DND-41 (cell line): Measurements from ENCODE around the gene MID2.

Source experiments
- ATAC-seq: fragments of 200-7000 bp; cut with Tn5 transposase; 3 replicates; pipeline ENCODE4 v1.9.1; 2021; ENCODE audit warnings: low read depth; ENCODE audit not compliant: insufficient read depth
- DNase-seq: peaks from one replicate; pipeline ENCODE4 v3.0.0-alpha.2; 2020
- H2AFZ ChIP-seq: 2 replicates; pipeline ENCODE4 v1.6.0; 2012; ENCODE audit warnings: low read depth, low read length
- H3K27ac ChIP-seq: 2 replicates; pipeline ENCODE4 v1.5.1; 2012; ENCODE audit warnings: low read length, inconsistent platforms
- H3K27me3 ChIP-seq: fragments of 200-600 bp; sonication (generic); 2 replicates; pipeline ENCODE4 v1.6.0; 2012; ENCODE audit warnings: low read length, mild to moderate bottlenecking, inconsistent platforms; ENCODE audit not compliant: insufficient read depth, poor library complexity
- H3K36me3 ChIP-seq: 2 replicates; pipeline ENCODE4 v1.5.1; 2012; ENCODE audit warnings: low read length, inconsistent platforms; ENCODE audit not compliant: insufficient read depth
- H3K4me1 ChIP-seq: 2 replicates; pipeline ENCODE4 v1.5.1; 2012; ENCODE audit warnings: mild to moderate bottlenecking, low read length; ENCODE audit not compliant: insufficient read depth
- H3K4me2 ChIP-seq: 2 replicates; pipeline ENCODE4 v1.6.0; 2012; ENCODE audit warnings: mild to moderate bottlenecking, moderate library complexity, low read length, inconsistent platforms; ENCODE audit not compliant: insufficient read depth
- H3K4me3 ChIP-seq, 2 experiments: fragments of 200-600 bp in 1 of 2; shearing (Covaris generic) in 1 of 2; 2 replicates each; pipeline ENCODE4 v1.5.1; 2012 to 2016; ENCODE audit warnings: inconsistent platforms in 2 of 2, low read length in 2 of 2, mild to moderate bottlenecking in 2 of 2, low read depth in 1 of 2, moderate library complexity in 1 of 2
- H3K79me2 ChIP-seq: 2 replicates; pipeline ENCODE4 v1.6.0; 2012; ENCODE audit warnings: low read length, inconsistent platforms; ENCODE audit not compliant: insufficient read depth
- H3K9ac ChIP-seq: 2 replicates; pipeline ENCODE4 v1.6.0; 2012; ENCODE audit warnings: low read depth, mild to moderate bottlenecking, inconsistent platforms, low read length, moderate library complexity
- H3K9me3 ChIP-seq: 2 replicates; pipeline ENCODE4 v1.5.1; 2012; ENCODE audit warnings: low read length, moderate library complexity, mild to moderate bottlenecking, inconsistent platforms; ENCODE audit not compliant: insufficient read depth, severe bottlenecking
- H4K20me1 ChIP-seq: 2 replicates; pipeline ENCODE4 v1.6.0; 2012; ENCODE audit warnings: low read length; ENCODE audit not compliant: insufficient read depth
- CTCF ChIP-seq: IDR thresholded peaks from 2 replicates; pipeline ENCODE4 v1.5.1; 2012; ENCODE audit warnings: borderline replicate concordance, low read length, moderate library complexity, mild to moderate bottlenecking; ENCODE audit not compliant: poor library complexity, severe bottlenecking; ENCODE audit errors: extremely low read depth
- EZH2 ChIP-seq: IDR thresholded peaks from 3 replicates; pipeline ENCODE4 v1.6.1; 2012; ENCODE audit warnings: borderline replicate concordance, low read depth, mild to moderate bottlenecking, moderate library complexity, low read length, inconsistent platforms; ENCODE audit not compliant: severe bottlenecking

Gene MID2

DNA sequence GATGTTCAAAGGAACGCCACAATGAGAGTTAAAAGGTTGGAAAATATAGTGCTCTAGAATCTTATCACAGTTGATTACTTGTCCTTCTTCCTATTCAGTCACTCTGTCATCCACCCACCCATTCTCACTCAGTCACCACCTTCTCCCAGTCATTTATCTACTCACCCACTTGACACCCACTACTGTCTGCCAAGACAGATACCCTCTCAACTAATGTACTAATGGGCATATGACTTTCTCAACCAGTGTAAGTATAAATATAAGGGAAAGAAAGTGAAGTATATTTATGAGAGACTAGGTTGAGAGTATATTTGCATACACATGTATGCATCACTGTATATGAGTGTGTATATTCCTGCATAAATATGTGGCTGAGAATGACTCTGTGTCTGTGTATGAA lies 20.0 kb downstream of the MID2 start:
- H4K20me1 ChIP-seq, result no peaks in the 10 kb centered on the region
- no peak overlapping the region for H3K4me2 ChIP-seq
- H3K27ac ChIP-seq, result no peak overlapping the region
- H3K4me1 ChIP-seq, result no peaks in the 10 kb centered on the region
- ATAC-seq (no peak), DNase-seq (no peak)
- H3K9ac ChIP-seq, result no peak overlapping the region
- no peaks in the 10 kb centered on the region for H3K79me2 ChIP-seq
- H2AFZ ChIP-seq, result no peak overlapping the region
- H3K9me3 ChIP-seq, result no peaks in the 10 kb centered on the region
- no peak overlapping the region for H3K4me3 ChIP-seq
- no peaks in the 10 kb centered on the region for H3K36me3 ChIP-seq
- no peak for TF ChIP-seq CTCF
- TF ChIP-seq EZH2, result no peak
- H3K27me3 ChIP-seq, result no peaks in the 10 kb centered on the region

- Histone ChIP-seq H3K9me3 (no peaks in the 10 kb centered on the region), H4K20me1 (no peaks in the 10 kb centered on the region), H3K27ac (no peak overlapping the region), H3K9ac (no peak overlapping the region), H3K36me3 (no peaks in the 10 kb centered on the region), H3K4me3 (no peak overlapping the region), H3K4me1 (no peaks in the 10 kb centered on the region), H3K4me2 (no peak overlapping the region), H3K79me2 (no peaks in the 10 kb centered on the region), H2AFZ (no peak overlapping the region), H3K27me3 (no peaks in the 10 kb centered on the region)
- DNase-seq, result no peak
- TF ChIP-seq CTCF (no peak), EZH2 (no peak)
- no peak for ATAC-seq
Observed at GRCh38 chrX:107848591-107848990, 22.9 kb downstream of the MID2 start.

DNA sequence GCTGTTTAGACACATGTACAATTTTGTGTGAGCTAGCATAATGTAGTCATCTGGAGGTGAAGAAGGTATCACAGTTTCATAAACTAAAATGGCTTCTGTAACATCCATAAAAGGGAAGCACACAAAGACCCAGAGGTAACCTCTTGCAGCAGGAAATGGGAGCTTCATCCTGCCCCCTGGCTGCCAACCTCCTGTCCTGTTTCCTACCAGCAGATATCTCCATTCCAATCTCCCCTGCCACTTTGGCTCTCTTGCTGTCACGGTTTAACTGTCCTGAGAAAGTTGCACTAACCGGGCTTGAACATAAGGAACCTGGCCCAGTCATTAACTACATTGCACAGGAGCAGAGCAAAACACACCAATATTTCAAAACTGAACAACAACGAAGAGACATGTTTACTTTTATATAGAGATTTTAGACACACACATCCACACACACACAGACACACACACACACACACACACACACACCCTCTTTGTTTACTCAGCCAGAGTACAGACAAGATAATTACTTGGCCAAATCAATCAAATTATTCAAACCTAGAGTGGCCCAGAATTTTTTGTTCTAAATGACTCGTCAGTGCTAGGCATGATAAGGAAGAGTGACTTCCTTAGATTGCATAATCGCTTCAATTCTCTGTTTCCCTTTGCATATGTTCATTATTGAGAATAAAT lies 24.2 kb downstream of the MID2 start:
- DNase-seq (no peak), ATAC-seq (no peak)
- H3K4me1 ChIP-seq, result no peaks in the 10 kb centered on the region
- H4K20me1 ChIP-seq, result no peaks in the 10 kb centered on the region
- no peak overlapping the region for H3K4me2 ChIP-seq
- H3K4me3 ChIP-seq, result no peak overlapping the region
- H3K36me3 ChIP-seq, result no peaks in the 10 kb centered on the region
- no peak overlapping the region for H3K27ac ChIP-seq
- no peak overlapping the region for H2AFZ ChIP-seq
- no peaks in the 10 kb centered on the region for H3K9me3 ChIP-seq
- no peaks in the 10 kb centered on the region for H3K79me2 ChIP-seq
- no peak overlapping the region for H3K9ac ChIP-seq
- H3K27me3 ChIP-seq, result no peaks in the 10 kb centered on the region
- TF ChIP-seq EZH2 (no peak), CTCF (no peak)
